KMS-11 (cell line): ENCODE data around the gene NR2C1.

Source experiments
- H2AFZ ChIP-seq: fragments of 200-600 bp; sonication (generic); 2 replicates; pipeline ENCODE4 v1.6.1; 2016; ENCODE audit warnings: antibody characterized with exemption, mixed run types, low read depth
- H3K27ac ChIP-seq: fragments of 200-600 bp; sonication (generic); 2 replicates; pipeline ENCODE4 v1.6.1; 2016; ENCODE audit warnings: mild to moderate bottlenecking, mixed run types
- H3K27me3 ChIP-seq: fragments of 200-600 bp; sonication (generic); 2 replicates; pipeline ENCODE4 v1.6.1; 2017; ENCODE audit warnings: mild to moderate bottlenecking, low read depth, mixed run types, moderate library complexity; ENCODE audit not compliant: insufficient read depth
- H3K36me3 ChIP-seq: fragments of 200-600 bp; sonication (generic); 2 replicates; pipeline ENCODE4 v1.6.1; 2017; ENCODE audit warnings: mild to moderate bottlenecking, mixed run types; ENCODE audit not compliant: insufficient read depth
- H3K4me1 ChIP-seq: fragments of 200-600 bp; sonication (generic); 2 replicates; pipeline ENCODE4 v1.6.1; 2016; ENCODE audit warnings: mild to moderate bottlenecking, low read depth, mixed run types; ENCODE audit not compliant: poor library complexity, severe bottlenecking
- H3K4me2 ChIP-seq: fragments of 200-600 bp; sonication (generic); 2 replicates; pipeline ENCODE4 v1.7.0; 2016; ENCODE audit warnings: mild to moderate bottlenecking, mixed run types
- H3K4me3 ChIP-seq: fragments of 200-600 bp; sonication (generic); IDR thresholded peaks from 2 replicates; pipeline ENCODE4 v1.6.1; 2017; ENCODE audit warnings: low read depth, low read length, mixed read lengths; ENCODE audit not compliant: insufficient read depth
- H3K79me2 ChIP-seq: fragments of 200-600 bp; sonication (generic); 2 replicates; pipeline ENCODE4 v1.6.1; 2016; ENCODE audit warnings: low read depth, mixed run types; ENCODE audit not compliant: insufficient read depth
- H3K9ac ChIP-seq: fragments of 200-600 bp; sonication (generic); 2 replicates; pipeline ENCODE4 v1.6.1; 2016; ENCODE audit warnings: mild to moderate bottlenecking, mixed run types
- H4K20me1 ChIP-seq: fragments of 200-600 bp; sonication (generic); 2 replicates; pipeline ENCODE4 v1.6.1; 2016; ENCODE audit warnings: mild to moderate bottlenecking, mixed run types; ENCODE audit not compliant: insufficient read depth
- TF ChIP-seq, protein P1 (sequence below): fragments of 200-600 bp; sonication (generic); conservative IDR thresholded peaks from 2 replicates; pipeline ENCODE4 v1.6.1; 2017; ENCODE audit warnings: low read depth, mild to moderate bottlenecking, antibody characterized with exemption, low read length, moderate library complexity, mixed read lengths

NR2C1 gene

GRCh38 chr12:95089462-95089861, 16.0 kb upstream of the NR2C1 start:
- Histone ChIP-seq H3K4me1 (no peaks in the 10 kb centered on the region), H3K4me2 (no peak overlapping the region), H3K36me3 (no peaks in the 10 kb centered on the region), H3K27ac (no peak overlapping the region), H3K4me3 (no peak overlapping the region), H3K79me2 (no peaks in the 10 kb centered on the region), H4K20me1 (no peaks in the 10 kb centered on the region), H3K27me3 (no peaks in the 10 kb centered on the region), H2AFZ (no peak overlapping the region), H3K9ac (no peak overlapping the region)
- TF ChIP-seq, protein P1, sequence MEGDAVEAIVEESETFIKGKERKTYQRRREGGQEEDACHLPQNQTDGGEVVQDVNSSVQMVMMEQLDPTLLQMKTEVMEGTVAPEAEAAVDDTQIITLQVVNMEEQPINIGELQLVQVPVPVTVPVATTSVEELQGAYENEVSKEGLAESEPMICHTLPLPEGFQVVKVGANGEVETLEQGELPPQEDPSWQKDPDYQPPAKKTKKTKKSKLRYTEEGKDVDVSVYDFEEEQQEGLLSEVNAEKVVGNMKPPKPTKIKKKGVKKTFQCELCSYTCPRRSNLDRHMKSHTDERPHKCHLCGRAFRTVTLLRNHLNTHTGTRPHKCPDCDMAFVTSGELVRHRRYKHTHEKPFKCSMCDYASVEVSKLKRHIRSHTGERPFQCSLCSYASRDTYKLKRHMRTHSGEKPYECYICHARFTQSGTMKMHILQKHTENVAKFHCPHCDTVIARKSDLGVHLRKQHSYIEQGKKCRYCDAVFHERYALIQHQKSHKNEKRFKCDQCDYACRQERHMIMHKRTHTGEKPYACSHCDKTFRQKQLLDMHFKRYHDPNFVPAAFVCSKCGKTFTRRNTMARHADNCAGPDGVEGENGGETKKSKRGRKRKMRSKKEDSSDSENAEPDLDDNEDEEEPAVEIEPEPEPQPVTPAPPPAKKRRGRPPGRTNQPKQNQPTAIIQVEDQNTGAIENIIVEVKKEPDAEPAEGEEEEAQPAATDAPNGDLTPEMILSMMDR, result no peak

DNA sequence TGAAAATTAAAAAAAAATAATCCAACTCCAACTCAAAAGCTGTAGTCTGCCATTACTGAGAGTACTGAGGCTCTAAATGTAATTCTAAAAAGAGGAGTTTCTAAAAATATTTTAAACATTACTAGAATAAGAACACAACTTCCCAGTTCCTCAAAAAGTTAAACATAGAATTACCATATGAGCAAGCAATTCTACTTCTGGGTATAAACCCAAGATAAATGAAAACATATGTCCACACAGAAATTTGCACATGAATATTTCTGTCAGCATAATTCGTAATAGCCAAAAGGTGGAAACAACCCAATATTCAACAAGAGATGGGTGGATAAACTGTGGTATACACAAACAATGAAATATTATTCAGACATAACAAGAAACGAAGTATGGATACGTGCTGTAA, 15.0 kb upstream of the NR2C1 start:
- no peaks in the 10 kb centered on the region for H3K36me3 ChIP-seq

DNA sequence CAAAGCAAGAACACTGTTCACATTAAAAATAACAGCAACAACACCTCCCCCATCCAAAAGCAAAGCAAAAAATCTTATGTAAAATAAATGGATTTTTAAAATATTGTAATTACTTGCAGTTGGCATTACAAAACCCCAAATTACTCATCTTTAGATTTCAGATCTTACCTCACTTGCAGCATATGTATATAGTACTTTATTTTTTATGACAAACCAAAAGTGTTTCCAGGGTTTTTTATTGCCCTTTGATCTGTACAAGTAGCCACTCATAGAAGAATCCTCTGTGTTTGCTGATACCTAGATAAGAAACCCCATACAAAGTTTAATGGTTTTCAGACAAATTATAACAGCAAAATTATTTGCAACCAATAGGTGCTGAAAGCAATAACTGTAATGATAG, 12.2 kb upstream of the NR2C1 start:
- Histone ChIP-seq H3K9ac (no peak overlapping the region), H4K20me1 (no peaks in the 10 kb centered on the region), H3K27me3 (no peaks in the 10 kb centered on the region), H3K36me3 (no peaks in the 10 kb centered on the region), H3K4me3 (no peak overlapping the region), H3K27ac (no peak overlapping the region), H2AFZ (no peak overlapping the region), H3K4me2 (no peak overlapping the region), H3K79me2 (no peaks in the 10 kb centered on the region), H3K4me1 (no peaks in the 10 kb centered on the region)
- TF ChIP-seq, protein P1, result no peak

More for the DNA sequence above, 15.0 kb upstream of the NR2C1 start:
- Histone ChIP-seq H4K20me1 (no peaks in the 10 kb centered on the region), H2AFZ (no peak overlapping the region), H3K27ac (no peak overlapping the region), H3K9ac (no peak overlapping the region), H3K4me3 (no peak overlapping the region), H3K4me2 (no peak overlapping the region), H3K27me3 (no peaks in the 10 kb centered on the region), H3K79me2 (no peaks in the 10 kb centered on the region), H3K4me1 (no peaks in the 10 kb centered on the region)
- TF ChIP-seq, protein P1, result no peak

- TF ChIP-seq, protein P1, result no peak
- H2AFZ ChIP-seq, result no peak overlapping the region
- no peaks in the 10 kb centered on the region for H3K4me1 ChIP-seq
- H3K27ac ChIP-seq, result no peak overlapping the region
- no peaks in the 10 kb centered on the region for H3K36me3 ChIP-seq
- H3K4me3 ChIP-seq, result no peak overlapping the region
- H3K4me2 ChIP-seq, result no peak overlapping the region
- no peaks in the 10 kb centered on the region for H3K27me3 ChIP-seq
- no peaks in the 10 kb centered on the region for H4K20me1 ChIP-seq
- H3K79me2 ChIP-seq, result no peaks in the 10 kb centered on the region
- H3K9ac ChIP-seq, result no peak overlapping the region
These were observed 10.5 kb upstream of the NR2C1 start for GRCh38 chr12:95083938-95084337.
